Measurements from ENCODE around the gene PCDHGB7.

GRCh38 chr5:141434006-141434405 lies 16.5 kb downstream of the PCDHGB7 start:
- no peak for TF ChIP-seq EZH2 (IDR thresholded peaks at IDR 0.05; ENCODE audit: borderline replicate concordance, insufficient read depth, low read depth, low read length, poor library complexity, severe bottlenecking)
- TF ChIP-seq, protein P1, sequence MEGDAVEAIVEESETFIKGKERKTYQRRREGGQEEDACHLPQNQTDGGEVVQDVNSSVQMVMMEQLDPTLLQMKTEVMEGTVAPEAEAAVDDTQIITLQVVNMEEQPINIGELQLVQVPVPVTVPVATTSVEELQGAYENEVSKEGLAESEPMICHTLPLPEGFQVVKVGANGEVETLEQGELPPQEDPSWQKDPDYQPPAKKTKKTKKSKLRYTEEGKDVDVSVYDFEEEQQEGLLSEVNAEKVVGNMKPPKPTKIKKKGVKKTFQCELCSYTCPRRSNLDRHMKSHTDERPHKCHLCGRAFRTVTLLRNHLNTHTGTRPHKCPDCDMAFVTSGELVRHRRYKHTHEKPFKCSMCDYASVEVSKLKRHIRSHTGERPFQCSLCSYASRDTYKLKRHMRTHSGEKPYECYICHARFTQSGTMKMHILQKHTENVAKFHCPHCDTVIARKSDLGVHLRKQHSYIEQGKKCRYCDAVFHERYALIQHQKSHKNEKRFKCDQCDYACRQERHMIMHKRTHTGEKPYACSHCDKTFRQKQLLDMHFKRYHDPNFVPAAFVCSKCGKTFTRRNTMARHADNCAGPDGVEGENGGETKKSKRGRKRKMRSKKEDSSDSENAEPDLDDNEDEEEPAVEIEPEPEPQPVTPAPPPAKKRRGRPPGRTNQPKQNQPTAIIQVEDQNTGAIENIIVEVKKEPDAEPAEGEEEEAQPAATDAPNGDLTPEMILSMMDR (IDR thresholded peaks at IDR 0.05): no peak

Data from B cell (primary cell).